ENCODE data around the gene SLC16A8. TPM values are rescaled to one million over a fixed set of nuclear protein-coding genes. Genes with fewer than 3 reads are reported as not detected.
"Not testable (repeated sequence)": the region's sequence is repeated elsewhere in the genome, so short reads cannot be mapped to it uniquely, and the experiment has no call there.

The SLC16A8 gene
- total RNA-seq, 2 experiments from 2014 or later: not detected

DNA sequence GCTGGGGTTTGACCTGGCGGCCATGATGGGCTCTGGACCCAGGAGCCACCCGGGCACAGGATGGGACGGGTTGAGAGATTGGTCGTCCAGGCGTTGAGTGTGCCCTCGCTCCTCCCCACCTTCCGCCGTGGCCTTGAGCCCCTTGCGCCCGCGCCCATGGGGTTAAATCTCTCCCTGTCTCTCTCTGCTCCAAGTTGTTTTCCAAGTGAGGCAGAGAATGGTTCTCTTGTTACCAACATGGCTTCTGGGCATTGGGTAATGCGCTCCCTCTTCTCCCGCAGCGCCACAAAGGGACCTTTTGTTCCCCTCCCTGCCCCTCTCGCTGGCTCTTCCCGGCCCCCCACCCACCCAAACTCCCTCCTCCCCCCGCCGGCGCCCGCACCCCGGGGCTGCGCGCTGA is 45.6 kb downstream of the SLC16A8 start:
- DNase-seq: no peak
- no peaks in the 10 kb centered on the region for H3K9me3 Mint-ChIP-seq
- H3K4me1 Mint-ChIP-seq: no peaks in the 10 kb centered on the region
- no peaks in the 10 kb centered on the region for H3K27me3 Mint-ChIP-seq
- H3K36me3 Mint-ChIP-seq: peaks cover 2% of the 10 kb centered on the region
- no peak overlapping the region for H3K27ac Mint-ChIP-seq
- H3K4me3 Mint-ChIP-seq: no peak overlapping the region

- not testable (repeated sequence) for H3K4me3 Mint-ChIP-seq, H3K27ac Mint-ChIP-seq, H3K4me1 Mint-ChIP-seq, H3K9me3 Mint-ChIP-seq, DNase-seq, H3K36me3 Mint-ChIP-seq, H3K27me3 Mint-ChIP-seq
These were observed 46.4 kb downstream of the SLC16A8 start for GRCh38 chr22:38037367-38038150.

GRCh38 chr22:38036392-38037062 is 47.5 kb downstream of the SLC16A8 start:
- H3K4me3 Mint-ChIP-seq: no peak overlapping the region
- no peak overlapping the region for H3K27ac Mint-ChIP-seq
- no peak for DNase-seq
- no peaks in the 10 kb centered on the region for H3K27me3 Mint-ChIP-seq
- peaks cover 2% of the 10 kb centered on the region for H3K36me3 Mint-ChIP-seq
- no peaks in the 10 kb centered on the region for H3K9me3 Mint-ChIP-seq
- no peaks in the 10 kb centered on the region for H3K4me1 Mint-ChIP-seq

- Mint-ChIP-seq H3K36me3 (peaks cover 2% of the 10 kb centered on the region), H3K4me1 (no peaks in the 10 kb centered on the region), H3K27me3 (no peaks in the 10 kb centered on the region), H3K4me3 (no peak overlapping the region), H3K27ac (no peak overlapping the region), H3K9me3 (no peaks in the 10 kb centered on the region)
- no peak for DNase-seq
These were observed 48.5 kb downstream of the SLC16A8 start for GRCh38 chr22:38035530-38035885.

DNA sequence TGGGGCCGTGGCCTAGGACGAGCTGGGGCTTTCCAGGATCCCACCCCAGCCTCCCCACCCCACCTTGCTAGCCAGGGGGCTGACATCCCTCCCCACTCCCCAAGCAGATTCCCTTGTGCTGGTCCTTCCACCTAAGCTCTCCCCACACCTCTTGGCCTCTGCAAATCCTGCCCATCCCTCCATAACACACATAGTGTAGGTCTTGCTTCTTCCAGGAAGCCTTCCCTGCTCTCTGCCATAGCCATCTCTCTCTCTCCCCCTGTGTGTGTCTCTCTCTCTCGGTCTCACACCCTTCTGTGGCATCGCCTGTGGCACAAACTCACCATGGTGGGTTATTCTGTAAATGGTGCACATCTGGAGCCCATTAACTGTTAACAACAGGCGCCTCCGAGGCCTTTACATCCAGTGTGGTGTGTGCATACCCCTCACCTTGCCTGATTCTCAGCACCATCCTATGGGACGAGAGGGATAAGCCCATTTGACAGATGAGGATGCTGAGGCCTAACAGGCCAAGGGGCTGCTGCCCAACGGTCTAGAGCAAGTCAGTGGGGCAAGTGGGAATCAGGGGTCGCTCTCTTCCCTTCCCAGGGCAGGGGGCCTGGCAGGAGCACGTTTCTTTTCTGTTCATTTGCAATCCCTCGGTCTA is 49.0 kb downstream of the SLC16A8 start:
- no peak overlapping the region for H3K4me3 Mint-ChIP-seq
- H3K9me3 Mint-ChIP-seq: no peaks in the 10 kb centered on the region
- H3K27me3 Mint-ChIP-seq: no peaks in the 10 kb centered on the region
- DNase-seq: no peak
- H3K36me3 Mint-ChIP-seq: peaks cover 2% of the 10 kb centered on the region
- H3K27ac Mint-ChIP-seq: no peak overlapping the region
- H3K4me1 Mint-ChIP-seq: no peaks in the 10 kb centered on the region

GRCh38 chr22:38034278-38034882 is 49.6 kb downstream of the SLC16A8 start:
- no peak for DNase-seq
- Mint-ChIP-seq H3K4me3 (no peak overlapping the region), H3K27ac (no peak overlapping the region), H3K9me3 (no peaks in the 10 kb centered on the region), H3K27me3 (no peaks in the 10 kb centered on the region), H3K4me1 (no peaks in the 10 kb centered on the region), H3K36me3 (peaks cover 2% of the 10 kb centered on the region)

DNA sequence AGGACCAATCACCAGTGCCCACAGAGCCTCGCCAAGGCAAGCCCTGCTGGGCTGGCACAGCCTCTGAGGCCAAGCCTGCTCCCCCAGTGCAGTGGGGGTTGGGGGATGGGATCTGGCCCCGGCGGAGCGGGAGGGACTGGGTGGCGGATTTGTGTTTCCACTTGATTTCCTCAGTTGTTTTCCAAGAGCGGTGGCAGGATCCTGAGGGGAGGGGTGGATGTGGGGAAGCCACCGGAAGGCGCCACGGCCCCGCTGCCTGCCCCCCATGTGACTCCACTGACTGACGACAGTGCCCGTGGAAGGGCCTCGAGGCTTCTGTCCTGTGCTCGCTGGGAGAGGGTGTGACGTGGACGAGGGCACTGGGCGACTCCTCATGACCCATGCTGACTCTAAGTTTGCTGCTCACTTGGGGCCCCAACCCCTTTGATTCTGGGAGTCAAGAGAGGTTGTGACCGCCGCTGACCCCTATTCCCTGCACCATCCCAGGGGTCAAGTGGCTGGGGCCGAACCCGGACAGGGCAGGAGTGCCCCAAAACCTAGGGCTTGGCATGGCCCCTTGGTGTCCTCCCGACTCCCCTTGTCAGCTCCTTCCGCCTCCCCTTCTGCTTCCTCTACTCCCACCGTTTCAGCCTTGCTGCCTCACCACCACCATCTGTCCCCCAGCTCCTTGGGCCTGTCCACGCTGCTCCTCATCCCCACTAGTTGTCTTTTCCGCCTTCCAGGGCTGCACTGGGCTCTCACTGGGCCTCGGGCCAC is 50.3 kb downstream of the SLC16A8 start:
- H3K4me1 Mint-ChIP-seq: no peaks in the 10 kb centered on the region
- no peaks in the 10 kb centered on the region for H3K9me3 Mint-ChIP-seq
- no peak overlapping the region for H3K27ac Mint-ChIP-seq
- peaks cover 2% of the 10 kb centered on the region for H3K36me3 Mint-ChIP-seq
- no peak for DNase-seq
- no peaks in the 10 kb centered on the region for H3K27me3 Mint-ChIP-seq
- H3K4me3 Mint-ChIP-seq: no peak overlapping the region

DNA sequence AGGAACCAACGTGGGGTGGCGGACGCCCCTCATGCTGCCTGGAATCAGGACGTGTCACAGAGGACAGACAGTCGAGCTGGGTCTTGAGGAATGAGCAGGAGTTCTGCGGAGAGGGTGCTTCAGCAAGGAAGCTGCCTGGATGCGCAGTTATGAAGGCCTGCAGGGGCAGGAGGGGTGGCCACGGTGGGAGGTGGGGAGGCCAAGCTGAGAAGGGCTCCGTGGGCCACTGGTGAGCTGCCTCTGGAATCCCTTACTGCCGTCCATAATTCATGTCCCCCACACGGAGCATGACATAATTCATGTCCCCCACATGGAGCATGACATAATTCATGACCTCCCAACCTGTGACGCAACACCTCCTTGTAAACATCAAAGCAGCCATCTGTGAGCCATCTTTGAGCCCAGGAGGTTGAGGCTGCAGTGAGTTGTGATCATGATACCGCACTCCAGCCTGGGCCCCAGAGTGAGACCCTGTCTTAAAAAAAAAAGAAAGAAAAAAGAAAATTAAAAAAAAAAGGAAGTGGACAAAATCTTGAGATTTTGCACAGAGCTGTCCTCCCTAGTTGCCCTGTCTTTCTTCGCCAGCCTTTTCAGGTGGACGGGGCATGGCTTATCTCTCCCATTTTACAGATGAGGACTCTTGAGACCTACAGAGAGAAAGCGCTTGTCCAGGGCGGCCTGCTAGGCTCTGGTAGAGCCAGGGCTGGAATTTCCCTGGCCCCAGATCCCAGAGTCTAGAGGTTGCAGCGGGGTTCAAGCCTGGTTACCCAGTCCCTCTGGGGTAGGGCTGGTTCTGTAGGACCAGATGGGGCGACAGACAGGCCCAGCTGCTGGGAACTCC is 51.1 kb downstream of the SLC16A8 start:
- no peaks in the 10 kb centered on the region for H3K36me3 Mint-ChIP-seq
- H3K4me1 Mint-ChIP-seq: no peaks in the 10 kb centered on the region
- H3K9me3 Mint-ChIP-seq: no peaks in the 10 kb centered on the region
- H3K27ac Mint-ChIP-seq: no peak overlapping the region
- DNase-seq: no peak
- H3K4me3 Mint-ChIP-seq: no peak overlapping the region
- no peaks in the 10 kb centered on the region for H3K27me3 Mint-ChIP-seq

- Mint-ChIP-seq H3K27ac (no peak overlapping the region), H3K27me3 (no peaks in the 10 kb centered on the region), H3K4me3 (no peak overlapping the region), H3K9me3 (no peaks in the 10 kb centered on the region), H3K4me1 (no peaks in the 10 kb centered on the region), H3K36me3 (no peaks in the 10 kb centered on the region)
- DNase-seq: no peak
These were observed 52.5 kb downstream of the SLC16A8 start for GRCh38 chr22:38031491-38031890.

DNA sequence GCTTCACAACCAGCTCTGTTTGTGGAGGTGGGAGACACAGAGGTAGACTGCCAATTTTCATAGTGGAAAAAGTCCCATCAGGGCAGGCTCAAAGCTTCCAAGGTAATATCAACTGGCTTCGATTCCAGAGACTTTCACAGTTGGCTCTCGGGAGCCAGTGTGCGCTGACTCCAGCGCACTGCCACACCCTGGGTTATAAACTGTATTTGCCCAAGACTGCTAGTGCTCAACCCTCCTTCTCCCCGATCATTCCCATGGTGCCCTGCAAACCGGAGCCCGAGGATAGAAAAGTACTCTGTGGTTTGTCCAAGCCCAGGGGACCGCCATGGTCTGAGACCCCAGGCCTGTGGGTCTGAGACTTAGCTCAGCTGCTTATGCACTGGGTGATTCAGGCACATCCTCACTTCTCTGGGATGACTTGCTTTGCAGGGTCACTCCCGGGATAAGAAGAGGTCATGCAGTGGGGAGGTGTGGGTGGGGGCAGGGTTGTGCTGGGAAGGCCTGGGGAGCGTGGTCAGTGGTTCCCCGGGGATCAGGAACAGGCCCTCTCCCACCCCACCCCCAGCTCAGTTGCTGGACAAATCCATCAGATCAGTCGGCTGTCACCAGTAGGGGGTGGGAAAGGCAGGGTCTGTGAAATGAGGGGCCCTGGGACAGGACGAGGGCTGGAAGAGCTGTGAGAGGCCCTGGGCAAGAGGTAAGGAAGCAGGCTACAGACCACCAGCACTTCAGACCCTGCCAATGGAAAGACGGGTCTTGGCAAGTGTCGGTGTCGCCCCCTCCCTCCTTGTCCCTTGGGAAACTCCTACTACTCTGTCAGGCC is 53.5 kb downstream of the SLC16A8 start:
- Mint-ChIP-seq H3K4me3 (no peak overlapping the region), H3K27ac (no peak overlapping the region), H3K4me1 (no peaks in the 10 kb centered on the region), H3K9me3 (no peaks in the 10 kb centered on the region), H3K27me3 (no peaks in the 10 kb centered on the region), H3K36me3 (no peaks in the 10 kb centered on the region)
- no peak for DNase-seq

DNA sequence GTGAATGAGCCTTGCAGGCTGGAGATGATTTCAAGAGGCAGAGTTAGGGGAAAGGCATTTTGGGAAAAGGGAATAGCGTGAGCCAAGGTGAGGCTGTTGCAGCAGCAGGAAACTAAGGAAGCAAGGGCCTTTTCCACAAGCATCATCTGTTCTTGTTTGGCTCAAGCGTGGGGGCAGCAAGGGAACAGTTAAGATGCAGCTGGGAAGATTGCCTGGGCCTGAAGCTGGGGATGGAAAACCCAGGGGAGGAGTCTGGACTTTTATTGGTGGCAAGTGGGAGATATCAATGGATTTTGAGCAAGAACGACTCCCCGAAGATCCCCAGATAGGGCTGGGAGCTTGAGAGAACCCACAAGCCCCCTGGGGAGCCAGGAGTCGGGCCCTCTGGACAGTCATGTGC is 54.1 kb downstream of the SLC16A8 start:
- Mint-ChIP-seq H3K9me3 (no peaks in the 10 kb centered on the region), H3K4me1 (no peaks in the 10 kb centered on the region), H3K4me3 (no peak overlapping the region), H3K27me3 (no peaks in the 10 kb centered on the region), H3K27ac (no peak overlapping the region), H3K36me3 (no peaks in the 10 kb centered on the region)
- DNase-seq: no peak

DNA sequence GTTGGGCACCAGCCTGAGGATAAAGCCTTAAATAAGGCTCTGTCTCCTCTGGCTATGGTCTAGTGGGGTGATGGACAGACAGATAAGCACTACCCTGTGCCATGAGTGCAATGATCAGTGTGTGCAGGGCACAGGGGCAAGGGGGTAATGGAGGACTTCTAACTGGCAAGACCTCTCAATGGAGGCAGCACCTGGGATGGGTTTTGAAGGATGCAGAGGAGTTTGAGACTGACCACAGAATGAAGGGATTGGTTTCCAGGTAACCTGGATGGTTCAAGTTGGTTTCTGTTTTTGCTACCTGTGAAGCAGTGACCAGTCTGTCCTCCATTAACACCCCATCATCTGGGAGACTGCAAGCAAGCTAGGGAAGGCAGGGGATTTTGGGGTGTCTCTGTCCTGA is 54.6 kb downstream of the SLC16A8 start:
- Mint-ChIP-seq H3K4me1 (no peaks in the 10 kb centered on the region), H3K27me3 (no peaks in the 10 kb centered on the region), H3K4me3 (no peak overlapping the region), H3K36me3 (no peaks in the 10 kb centered on the region), H3K27ac (no peak overlapping the region), H3K9me3 (no peaks in the 10 kb centered on the region)
- DNase-seq: no peak

GRCh38 chr22:38028344-38029130 is 55.4 kb downstream of the SLC16A8 start:
- no peak for DNase-seq
- Mint-ChIP-seq H3K9me3 (no peaks in the 10 kb centered on the region), H3K36me3 (no peaks in the 10 kb centered on the region), H3K4me3 (no peak overlapping the region), H3K4me1 (no peaks in the 10 kb centered on the region), H3K27me3 (no peaks in the 10 kb centered on the region), H3K27ac (no peak overlapping the region)
